Activated naive CD4-positive, alpha-beta T cell (primary cell): Measurements from ENCODE around the gene PCDHGC3.
A peak's percentile ranks its signal among the peaks of the same experiment; 100 is the strongest.
"Not testable (repeated sequence)": the region's sequence is repeated elsewhere in the genome, so short reads cannot be mapped to it uniquely, and the experiment has no call there.

Experiments
- DNase-seq, 4 experiments: peaks; one replicate each; lab custom pipeline; 2025; lab: John Stamatoyannopoulos, UW

Gene PCDHGC3

DNA sequence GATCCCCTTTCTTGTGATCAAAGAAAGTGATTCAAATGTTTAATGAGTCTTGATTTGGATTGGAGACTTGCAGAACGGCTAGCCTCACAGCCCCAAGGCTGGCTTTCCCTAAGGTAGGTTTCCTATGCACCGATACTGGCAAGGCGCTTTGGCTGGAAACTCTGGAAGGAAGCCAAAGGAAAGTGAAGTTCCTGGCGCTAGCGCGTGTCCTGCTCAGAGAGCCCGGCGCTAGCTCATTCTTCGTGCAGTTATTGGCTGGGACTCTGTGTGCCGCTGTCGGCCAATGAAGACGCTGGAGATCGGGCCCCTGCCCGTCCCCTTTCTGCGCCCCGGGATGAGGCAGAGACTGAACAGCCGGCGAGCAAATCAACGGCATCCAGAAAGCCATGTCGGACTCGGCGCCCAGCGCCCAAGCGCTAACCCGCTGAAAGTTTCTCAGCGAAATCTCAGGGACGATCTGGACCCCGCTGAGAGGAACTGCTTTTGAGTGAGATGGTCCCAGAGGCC, at the start of gene PCDHGC3:
Gene PCDHGC3 (plus strand): TSS at position 342 of the 507 bp plus-strand sequence. CDS start 151 bp downstream, at position 493.
- DNase-seq, result peak in 1 of 4 experiments; percentile 5

DNA sequence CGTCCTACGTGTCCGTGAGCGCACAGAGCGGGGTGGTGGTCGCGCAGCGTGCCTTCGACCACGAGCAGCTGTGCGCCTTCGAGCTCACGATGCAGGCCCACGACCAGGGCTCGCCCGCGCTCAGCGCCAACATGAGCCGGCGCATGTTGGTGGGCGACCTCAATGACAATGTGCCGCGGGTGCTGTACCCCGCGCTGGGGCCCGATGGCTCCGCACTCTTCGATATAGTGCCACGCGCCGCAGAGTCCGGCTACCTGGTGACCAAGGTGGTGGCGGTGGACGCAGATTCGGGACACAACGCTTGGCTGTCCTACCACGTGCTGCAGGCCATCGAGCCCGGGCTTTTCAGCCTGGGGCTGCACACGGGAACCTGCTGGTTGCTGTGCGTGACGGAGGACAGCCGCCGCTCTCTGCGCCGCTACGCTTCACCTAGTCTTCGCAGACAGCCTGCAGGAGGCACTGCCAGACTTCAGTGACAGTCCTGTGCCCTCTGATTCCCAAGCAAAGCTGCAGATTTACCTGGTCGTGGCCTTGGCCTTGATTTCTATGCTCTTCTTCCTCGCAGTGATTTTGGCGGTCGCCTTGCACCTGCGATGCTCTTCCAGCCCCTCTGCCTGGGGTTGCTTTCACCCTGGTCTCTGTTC, 47.9 kb upstream of the PCDHGC3 start:
- DNase-seq, result no peak

GRCh38 chr5:141430332-141431113, 45.2 kb upstream of the PCDHGC3 start, which contains the start of gene PCDHGA12:
TSS of gene PCDHGA12 (plus strand) at chr5:141430507. CDS start at chr5:141430760, 253 bp downstream.
- no peak for DNase-seq

DNA sequence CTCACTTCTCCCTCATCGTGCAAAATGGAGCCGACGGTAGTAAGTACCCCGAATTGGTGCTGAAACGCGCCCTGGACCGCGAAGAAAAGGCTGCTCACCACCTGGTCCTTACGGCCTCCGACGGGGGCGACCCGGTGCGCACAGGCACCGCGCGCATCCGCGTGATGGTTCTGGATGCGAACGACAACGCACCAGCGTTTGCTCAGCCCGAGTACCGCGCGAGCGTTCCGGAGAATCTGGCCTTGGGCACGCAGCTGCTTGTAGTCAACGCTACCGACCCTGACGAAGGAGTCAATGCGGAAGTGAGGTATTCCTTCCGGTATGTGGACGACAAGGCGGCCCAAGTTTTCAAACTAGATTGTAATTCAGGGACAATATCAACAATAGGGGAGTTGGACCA, 44.5 kb upstream of the PCDHGC3 start:
- no peak for DNase-seq

- not testable (repeated sequence) for DNase-seq
Measured at GRCh38 chr5:141432308-141432707, 43.5 kb upstream of the PCDHGC3 start.

- DNase-seq, result not testable (repeated sequence)
Measured at GRCh38 chr5:141432726-141433125, 43.0 kb upstream of the PCDHGC3 start.

GRCh38 chr5:141434006-141434405, 41.8 kb upstream of the PCDHGC3 start:
- no peak for DNase-seq

DNA sequence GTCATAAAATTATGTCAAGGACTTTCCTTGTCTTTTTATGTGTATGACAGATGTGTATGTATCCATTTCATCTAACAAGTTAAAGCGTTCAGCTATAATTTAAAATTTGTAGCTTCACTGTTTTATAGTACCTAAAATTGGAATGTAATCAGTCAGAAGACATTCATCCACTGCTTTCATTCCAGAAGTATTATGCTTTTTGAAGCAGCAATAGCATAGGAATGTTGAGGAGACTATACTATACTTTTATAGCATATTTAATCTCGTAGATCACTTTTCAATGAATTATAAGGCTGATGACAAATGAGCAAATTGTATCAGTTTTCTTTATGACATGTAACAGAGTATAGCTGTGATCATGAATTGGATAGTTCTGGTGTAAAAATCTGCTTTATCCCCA, 38.5 kb upstream of the PCDHGC3 start:
- no peak for DNase-seq

DNA sequence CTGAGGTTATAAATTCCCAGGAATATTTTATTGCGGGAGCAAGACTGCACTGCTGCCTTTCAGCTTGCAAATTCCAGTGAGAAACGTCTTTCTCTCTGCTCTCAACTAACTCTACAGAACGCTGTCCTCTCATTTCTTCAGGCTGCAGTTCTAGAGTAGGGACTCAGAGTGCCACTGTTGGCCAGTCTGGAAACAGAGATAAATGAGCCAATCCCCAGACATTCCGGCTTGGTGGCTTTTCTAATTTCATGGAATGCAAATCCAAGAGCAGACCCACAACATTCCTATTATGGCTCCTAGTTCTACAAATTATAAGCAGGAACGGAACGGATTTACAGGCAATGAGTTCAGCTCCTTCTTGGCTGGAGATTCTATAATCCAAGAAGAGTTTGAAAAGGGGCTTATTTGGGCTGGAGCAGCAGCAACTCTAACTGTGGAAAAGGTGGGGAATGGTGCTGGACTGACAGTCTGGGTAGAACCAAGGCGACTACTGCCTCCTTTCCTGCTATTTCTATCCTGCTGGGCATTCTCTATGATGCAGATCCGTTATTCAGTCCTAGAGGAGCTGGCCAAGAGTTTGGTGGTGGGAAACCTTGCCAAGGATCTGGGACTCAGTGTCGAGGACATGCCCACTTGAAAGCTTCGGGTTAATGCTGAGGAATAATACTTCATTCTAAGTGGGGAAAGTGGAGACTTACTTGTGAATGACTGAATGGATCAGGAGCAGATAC, 36.2 kb upstream of the PCDHGC3 start:
- DNase-seq, result no peak

GRCh38 chr5:141440341-141440740, 35.4 kb upstream of the PCDHGC3 start:
- no peak for DNase-seq

DNA sequence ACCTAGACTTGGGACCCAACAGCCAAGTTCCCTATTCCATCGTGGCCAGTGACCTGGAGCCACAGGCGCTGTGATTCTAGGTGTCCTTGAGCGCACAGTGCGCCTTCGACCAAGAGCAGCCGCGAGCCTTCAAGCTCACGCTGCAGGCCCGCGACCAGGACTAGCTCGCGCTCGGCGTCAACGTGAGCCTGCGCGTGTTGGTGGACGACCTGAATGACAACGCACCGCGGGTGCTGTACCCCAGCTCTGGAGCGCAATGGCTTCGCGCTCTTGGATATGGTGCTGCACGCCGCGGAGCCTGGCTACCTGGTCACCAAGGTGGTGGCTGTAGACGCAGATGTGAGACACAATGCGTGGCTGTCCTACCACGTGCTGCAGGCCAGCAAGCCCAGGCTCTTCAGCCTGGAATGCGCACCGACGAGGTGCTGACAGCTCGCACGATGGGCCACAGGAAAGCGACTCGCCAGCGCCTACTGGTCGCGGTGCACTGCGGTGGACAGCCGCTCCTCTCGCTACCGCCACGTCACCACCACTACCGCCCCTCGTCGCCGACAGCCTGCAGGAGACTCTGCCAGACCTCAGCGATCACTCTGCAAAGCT, 34.1 kb upstream of the PCDHGC3 start:
- DNase-seq, result no peak

DNA sequence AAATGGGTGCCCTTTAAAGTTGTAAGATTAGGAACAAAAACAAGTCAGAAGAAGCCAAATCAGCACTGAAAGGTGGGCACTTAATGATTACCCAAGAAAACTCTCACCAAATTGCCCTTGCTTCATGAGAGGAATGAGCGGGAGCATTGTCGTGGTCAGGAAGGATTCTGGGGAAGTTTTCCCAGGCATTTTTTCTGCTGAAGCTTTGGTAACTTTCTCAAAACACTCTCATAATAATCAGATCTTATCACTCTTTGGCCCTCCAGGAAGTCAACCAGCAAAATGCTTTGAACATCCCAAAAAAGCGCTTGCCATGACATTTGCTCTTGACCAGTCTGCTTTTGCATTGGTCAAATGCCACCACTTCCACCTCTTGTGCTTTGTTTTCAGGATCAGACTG, 10.4 kb upstream of the PCDHGC3 start:
- DNase-seq, result no peak

- no peak for DNase-seq
Measured at GRCh38 chr5:141476132-141476911, 556 bp downstream of the PCDHGC3 start.

DNA sequence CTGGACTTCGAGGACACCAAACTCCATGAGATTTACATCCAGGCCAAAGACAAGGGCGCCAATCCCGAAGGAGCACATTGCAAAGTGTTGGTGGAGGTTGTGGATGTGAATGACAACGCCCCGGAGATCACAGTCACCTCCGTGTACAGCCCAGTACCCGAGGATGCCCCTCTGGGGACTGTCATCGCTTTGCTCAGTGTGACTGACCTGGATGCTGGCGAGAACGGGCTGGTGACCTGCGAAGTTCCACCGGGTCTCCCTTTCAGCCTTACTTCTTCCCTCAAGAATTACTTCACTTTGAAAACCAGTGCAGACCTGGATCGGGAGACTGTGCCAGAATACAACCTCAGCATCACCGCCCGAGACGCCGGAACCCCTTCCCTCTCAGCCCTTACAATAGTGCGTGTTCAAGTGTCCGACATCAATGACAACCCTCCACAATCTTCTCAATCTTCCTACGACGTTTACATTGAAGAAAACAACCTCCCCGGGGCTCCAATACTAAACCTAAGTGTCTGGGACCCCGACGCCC, 1.3 kb downstream of the PCDHGC3 start:
- no peak for DNase-seq

- DNase-seq, result no peak
Measured at GRCh38 chr5:141477815-141478214, 2.0 kb downstream of the PCDHGC3 start.

DNA sequence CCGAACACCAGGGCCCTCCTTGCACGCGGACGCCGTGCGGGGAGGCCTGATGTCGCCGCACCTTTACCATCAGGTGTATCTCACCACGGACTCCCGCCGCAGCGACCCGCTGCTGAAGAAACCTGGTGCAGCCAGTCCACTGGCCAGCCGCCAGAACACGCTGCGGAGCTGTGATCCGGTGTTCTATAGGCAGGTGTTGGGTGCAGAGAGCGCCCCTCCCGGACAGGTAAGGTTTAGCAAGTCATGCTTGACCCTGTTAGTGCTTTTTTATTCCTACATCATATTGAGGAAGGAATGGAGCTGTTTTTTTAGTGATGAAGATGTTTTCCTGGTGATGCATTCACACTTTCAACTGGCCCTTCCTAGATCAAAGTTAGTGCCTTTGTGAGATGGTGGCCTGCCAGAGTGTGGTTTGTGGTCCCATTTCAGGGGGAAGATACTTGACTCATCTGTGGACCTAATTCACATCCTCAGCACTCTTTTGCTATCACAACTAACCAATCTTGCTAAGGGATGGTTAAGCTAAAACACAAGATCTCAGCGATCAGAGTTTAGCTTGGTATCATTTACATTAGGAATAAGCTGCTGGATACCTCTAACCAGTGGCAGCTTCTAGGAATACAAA, 2.7 kb downstream of the PCDHGC3 start:
- no peak for DNase-seq

DNA sequence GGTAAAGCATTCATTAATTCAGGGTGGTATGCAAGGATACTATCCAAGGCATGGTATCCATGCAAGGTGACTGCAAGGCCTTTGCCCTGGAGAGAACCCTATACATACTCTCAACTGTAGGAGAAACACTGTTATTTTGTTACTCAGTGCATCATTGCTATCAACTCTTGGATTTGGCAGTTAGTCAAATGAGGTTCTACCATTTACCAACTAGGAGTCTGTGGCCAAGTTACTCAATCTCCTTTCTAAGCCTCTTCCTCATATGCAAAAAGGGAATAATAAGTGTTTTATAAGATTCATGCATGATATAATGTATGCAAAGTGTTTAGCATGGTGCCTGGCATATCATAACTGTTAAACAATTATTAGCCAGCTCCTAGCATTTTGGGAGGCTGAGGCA, 4.0 kb downstream of the PCDHGC3 start:
- DNase-seq, result no peak

DNA sequence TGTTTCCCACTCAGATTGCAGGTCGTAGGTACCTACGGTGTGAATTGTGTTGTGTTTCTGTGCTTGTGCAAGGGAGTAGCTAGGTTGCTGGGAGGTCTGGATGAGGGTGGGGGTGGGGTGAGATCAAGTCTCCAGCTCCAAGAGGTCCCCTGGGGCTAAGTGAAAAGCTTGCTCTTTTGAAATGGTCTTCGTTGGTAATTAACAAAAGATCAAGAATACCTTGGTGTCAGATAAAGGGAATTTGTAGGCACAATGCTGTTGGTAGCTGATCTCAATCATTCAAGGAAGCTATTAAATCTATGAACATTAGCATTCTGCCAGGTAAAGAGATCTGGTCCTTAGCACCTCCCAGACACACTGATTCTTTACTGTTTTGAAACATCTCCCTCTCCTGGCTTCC, 8.1 kb downstream of the PCDHGC3 start:
- no peak for DNase-seq

DNA sequence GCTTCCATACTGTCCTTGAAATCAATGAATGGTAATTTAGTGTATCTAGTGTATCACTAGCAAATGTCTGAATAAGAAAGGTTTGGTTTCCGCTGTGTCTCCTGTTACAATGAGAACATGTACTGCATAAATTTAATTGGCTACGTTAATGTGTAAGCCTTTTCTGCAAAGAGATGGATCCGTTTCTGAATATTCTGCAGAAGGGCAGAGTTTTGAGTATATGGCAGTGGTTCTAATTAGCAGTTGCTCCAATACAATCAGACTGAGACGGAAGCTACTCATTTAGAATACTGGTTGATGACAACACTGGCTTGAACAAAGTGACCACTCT, 8.5 kb downstream of the PCDHGC3 start:
- DNase-seq, result no peak

GRCh38 chr5:141484641-141485311, 9.0 kb downstream of the PCDHGC3 start, which contains the start of gene PCDHGC4:
TSS of gene PCDHGC4 (plus strand) at chr5:141485030. CDS start at chr5:141485174, 144 bp downstream.
- DNase-seq, result no peak
